Endodermal cell (in vitro differentiated cells): ENCODE data around the gene MGAT3. TPM values are rescaled to one million over a fixed set of nuclear protein-coding genes. Genes with fewer than 3 reads are reported as not detected.

Experiments
- DNase-seq: peaks from one replicate; pipeline ENCODE4 v3.0.0-alpha.2; 2017
- H3K27ac ChIP-seq: 2 replicates; pipeline ENCODE4 v1.5.1; 2013; ENCODE audit warnings: mild to moderate bottlenecking, low read depth, low read length, moderate library complexity
- H3K27me3 ChIP-seq: 2 replicates; pipeline ENCODE4 v1.6.1; 2013; ENCODE audit warnings: mild to moderate bottlenecking, low read length, moderate library complexity; ENCODE audit not compliant: insufficient read depth, control insufficient read depth, poor library complexity, severe bottlenecking
- H3K36me3 ChIP-seq: 2 replicates; pipeline ENCODE4 v1.7.0; 2013; ENCODE audit warnings: mild to moderate bottlenecking, low read length, moderate library complexity; ENCODE audit not compliant: control insufficient read depth, insufficient read depth
- H3K4me1 ChIP-seq: one replicate; pipeline ENCODE4 v1.7.0; 2013; ENCODE audit warnings: low read length; ENCODE audit not compliant: control insufficient read depth, insufficient read depth
- H3K4me3 ChIP-seq: 2 replicates; pipeline ENCODE4 v1.5.1; 2013; ENCODE audit warnings: mild to moderate bottlenecking, low read length, moderate library complexity
- H3K9ac ChIP-seq: 2 replicates; pipeline ENCODE4 v1.6.1; 2013; ENCODE audit warnings: mild to moderate bottlenecking, low read length, moderate library complexity; ENCODE audit not compliant: poor library complexity, severe bottlenecking; ENCODE audit errors: extremely low read depth
- H3K9me3 ChIP-seq: 2 replicates; pipeline ENCODE4 v1.6.1; 2013; ENCODE audit warnings: mild to moderate bottlenecking, low read length, moderate library complexity; ENCODE audit not compliant: control insufficient read depth
- H3K27ac Mint-ChIP-seq: 2 replicates; pipeline ENCODE4 v1.8.0; 2020; ENCODE audit warnings: mixed read lengths
- H3K27me3 Mint-ChIP-seq: 2 replicates; pipeline ENCODE4 v1.8.0; 2021; ENCODE audit warnings: mild to moderate bottlenecking, mixed read lengths; ENCODE audit not compliant: insufficient read depth
- H3K36me3 Mint-ChIP-seq: 2 replicates; pipeline ENCODE4 v1.8.0; 2020; ENCODE audit warnings: low read depth, mixed read lengths
- H3K4me1 Mint-ChIP-seq: 2 replicates; pipeline ENCODE4 v1.8.0; 2020; ENCODE audit warnings: mixed read lengths
- H3K4me3 Mint-ChIP-seq: 2 replicates; pipeline ENCODE4 v1.8.0; 2020; ENCODE audit warnings: mild to moderate bottlenecking, moderate library complexity, mixed read lengths
- H3K9me3 Mint-ChIP-seq: 2 replicates; pipeline ENCODE4 v1.8.0; 2020; ENCODE audit warnings: mild to moderate bottlenecking, mixed read lengths
- CTCF ChIP-seq: fragments of 200-600 bp; sonication (generic); conservative IDR thresholded peaks from 2 replicates; pipeline ENCODE4 v1.5.0; 2021; ENCODE audit warnings: antibody characterized with exemption, mild to moderate bottlenecking
- WGBS, 2 experiments: methylation state at CpG; one replicate each; pipeline versions ENCODE4 v1.1.5 to v1.1.7; 2013; ENCODE audit warnings: missing lambda C conversion rate in 2 of 2, mixed read lengths in 1 of 2; ENCODE audit not compliant: insufficient coverage in 1 of 2, insufficient read length in 1 of 2; 5-methylcytosine and 5-hydroxymethylcytosine counted together
- total RNA-seq, 2 donors: library from RNA; stranded (reverse); fragmentation: NEBNext Ultra II Directional in 1 of 2; extraction: Animal tissue kit (Norgen Biotek cat#: 25700) in 1 of 2; gene quantifications; 2 replicates in 1 of 2; 3 replicates in 1 of 2; pipeline ENCODE4 v1.2.1, GENCODE V29; 2021

MGAT3 gene
- total RNA-seq, 2 donors from 2014 or later = 9.0 to 16.7 TPM

- Histone ChIP-seq H3K27me3 (no peaks in the 10 kb centered on the region), H3K36me3 (peaks cover 24% of the 10 kb centered on the region), H3K9ac (no peak overlapping the region), H3K27ac (no peak overlapping the region), H3K4me1 (no peaks in the 10 kb centered on the region), H3K4me3 (no peak overlapping the region), H3K9me3 (no peaks in the 10 kb centered on the region)
- Mint-ChIP-seq H3K27ac (no peak overlapping the region), H3K9me3 (no peaks in the 10 kb centered on the region), H3K36me3 (peaks cover 28% of the 10 kb centered on the region), H3K4me3 (no peak overlapping the region), H3K27me3 (no peaks in the 10 kb centered on the region), H3K4me1 (peaks cover 12% of the 10 kb centered on the region)
- TF ChIP-seq CTCF = no peak
- WGBS, 2 experiments = 89 to 95% methylated on average over 4 to 11 of the region's 11 CpGs
- no peak for DNase-seq
These were observed 25.5 kb upstream of the MGAT3 start for GRCh38 chr22:39431216-39431801.

- Histone ChIP-seq H3K9me3 (no peaks in the 10 kb centered on the region), H3K4me3 (no peak overlapping the region), H3K27ac (no peak overlapping the region), H3K27me3 (no peaks in the 10 kb centered on the region), H3K4me1 (no peaks in the 10 kb centered on the region), H3K9ac (no peak overlapping the region), H3K36me3 (peaks cover 19% of the 10 kb centered on the region)
- DNase-seq = no peak
- Mint-ChIP-seq H3K27ac (no peak overlapping the region), H3K9me3 (no peaks in the 10 kb centered on the region), H3K4me1 (peaks cover 12% of the 10 kb centered on the region), H3K36me3 (peaks cover 23% of the 10 kb centered on the region), H3K27me3 (no peaks in the 10 kb centered on the region), H3K4me3 (no peak overlapping the region)
- TF ChIP-seq CTCF = no peak
- 91 to 93% methylated on average over 6 to 8 of the region's 8 CpGs for WGBS, 2 experiments
These were observed 25.0 kb upstream of the MGAT3 start for GRCh38 chr22:39431821-39432251.

GRCh38 chr22:39432361-39432811 lies 24.4 kb upstream of the MGAT3 start:
- Mint-ChIP-seq H3K27ac (no peak overlapping the region), H3K4me3 (no peak overlapping the region), H3K36me3 (peaks cover 19% of the 10 kb centered on the region), H3K9me3 (no peaks in the 10 kb centered on the region), H3K4me1 (peaks cover 13% of the 10 kb centered on the region), H3K27me3 (no peaks in the 10 kb centered on the region)
- no peak for TF ChIP-seq CTCF
- WGBS, 2 experiments = 94 to 96% methylated on average over 4 to 10 of the region's 10 CpGs
- Histone ChIP-seq H3K9ac (no peak overlapping the region), H3K27ac (no peak overlapping the region), H3K4me3 (no peak overlapping the region), H3K4me1 (no peaks in the 10 kb centered on the region), H3K9me3 (no peaks in the 10 kb centered on the region), H3K27me3 (no peaks in the 10 kb centered on the region), H3K36me3 (peaks cover 14% of the 10 kb centered on the region)
- DNase-seq = no peak
